H1 (cell line): ENCODE results near the gene TNFSF11. TPM values are rescaled to one million over a fixed set of nuclear protein-coding genes. Genes with fewer than 3 reads are reported as not detected.

Experiments
- CTCF ChIA-PET: fragments of 300-600 bp; sonication (Branson Sonifier 250); formaldehyde crosslinking; loops from one replicate; lab custom pipeline; 2021; ENCODE audit not compliant: partially characterized antibody; lab: Charles Lee
- POLR2A ChIA-PET: fragments of 300-600 bp; sonication (Branson Sonifier 250); formaldehyde crosslinking; loops from one replicate; lab custom pipeline; 2021; ENCODE audit warnings: inconsistent platforms; ENCODE audit not compliant: partially characterized antibody; lab: Charles Lee
- DNase-seq, 2 experiments: peaks; one replicate each; pipeline versions ENCODE4 v3.0.0 to v3.0.0-alpha.2; 2010 to 2022; ENCODE audit warnings: low spot score in 2 of 2, low read depth in 1 of 2, mixed read lengths in 1 of 2
- FAIRE-seq: peaks from 2 replicates; lab custom pipeline; 2011; peaks lifted over from hg19 to GRCh38; lab: Jason Lieb, UNC
- H2AFZ ChIP-seq: 2 replicates; pipeline ENCODE4 v1.8.1; 2012; ENCODE audit warnings: low read length, inconsistent platforms
- H2AK5ac ChIP-seq: 2 replicates; pipeline ENCODE4 v1.6.1; 2013; ENCODE audit warnings: low read depth, low read length
- H2BK120ac ChIP-seq: replicated peaks from 2 replicates; pipeline ENCODE3; 2013; ENCODE audit warnings: low read depth, low read length, inconsistent platforms
- H2BK12ac ChIP-seq: 2 replicates; pipeline ENCODE4 v1.6.1; 2013; ENCODE audit warnings: low read depth, low read length
- H2BK15ac ChIP-seq: 2 replicates; pipeline ENCODE4 v1.6.1; 2013; ENCODE audit warnings: low read length
- H2BK20ac ChIP-seq: 2 replicates; pipeline ENCODE4 v1.6.1; 2013; ENCODE audit warnings: low read length
- H2BK5ac ChIP-seq: 2 replicates; pipeline ENCODE4 v1.6.1; 2013; ENCODE audit warnings: low read depth, low read length
- H3K14ac ChIP-seq: 2 replicates; pipeline ENCODE4 v1.6.1; 2013; ENCODE audit warnings: inconsistent platforms; ENCODE audit not compliant: insufficient read length
- H3K18ac ChIP-seq: 2 replicates; pipeline ENCODE4 v1.6.1; 2013; ENCODE audit warnings: low read length; ENCODE audit errors: extremely low read depth
- H3K23ac ChIP-seq: 2 replicates; pipeline ENCODE4 v1.6.1; 2013; ENCODE audit warnings: inconsistent platforms; ENCODE audit not compliant: insufficient read length
- H3K23me2 ChIP-seq: 2 replicates; pipeline ENCODE4 v1.6.1; 2013; ENCODE audit warnings: low read depth, low read length
- H3K27ac ChIP-seq: 2 replicates; pipeline ENCODE4 v1.6.1; 2011; ENCODE audit warnings: low read depth, low read length, inconsistent platforms
- H3K27me3 ChIP-seq, 4 experiments: replicated peaks in 1 of 4; 1 replicate in 1 of 4; 2 replicates in 3 of 4; pipeline versions ENCODE4 v1.6.1 to v1.8.1; 2011 to 2013; ENCODE audit warnings: low read length in 3 of 4, mild to moderate bottlenecking in 3 of 4, inconsistent platforms in 2 of 4, mixed read lengths in 2 of 4, moderate library complexity in 1 of 4; ENCODE audit not compliant: control insufficient read depth in 3 of 4, insufficient read depth in 3 of 4; ENCODE audit errors: extremely low read depth in 1 of 4
- H3K36me3 ChIP-seq, 4 experiments: 2 replicates each; pipeline versions ENCODE4 v1.6.1 to v1.8.1; 2011 to 2013; ENCODE audit warnings: mild to moderate bottlenecking in 4 of 4, low read length in 3 of 4, moderate library complexity in 2 of 4, control low read depth in 1 of 4, inconsistent platforms in 1 of 4; ENCODE audit not compliant: insufficient read depth in 4 of 4, control insufficient read depth in 2 of 4
- H3K4ac ChIP-seq: replicated peaks from 2 replicates; pipeline ENCODE3; 2013; ENCODE audit warnings: low read length, low read depth, mixed read lengths, inconsistent platforms; ENCODE audit not compliant: insufficient read length
- H3K4me1 ChIP-seq, 4 experiments: replicated peaks in 1 of 4; 1 replicate in 1 of 4; 2 replicates in 3 of 4; pipeline versions ENCODE4 v1.6.1 to v1.8.1; 2011 to 2013; ENCODE audit warnings: low read length in 3 of 4, inconsistent platforms in 2 of 4, mixed read lengths in 1 of 4; ENCODE audit not compliant: insufficient read depth in 4 of 4, control insufficient read depth in 3 of 4
- H3K4me2 ChIP-seq, 2 experiments: 2 replicates each; pipeline versions ENCODE4 v1.6.1 to v1.8.1; 2011 to 2013; ENCODE audit warnings: low read depth in 2 of 2, low read length in 2 of 2, control low read depth in 1 of 2, inconsistent platforms in 1 of 2, mild to moderate bottlenecking in 1 of 2; ENCODE audit not compliant: insufficient read depth in 1 of 2
- H3K4me3 ChIP-seq, 4 experiments: fragments of 200-600, 300-600 bp in 1 of 4; sonication (generic), shearing (Covaris generic), sonication (Bioruptor Twin) in 1 of 4; 2 replicates each; pipeline versions ENCODE4 v1.5.1 to v1.8.1; 2011 to 2016; ENCODE audit warnings: low read length in 4 of 4, low read depth in 3 of 4, control low read depth in 2 of 4, inconsistent platforms in 2 of 4, mild to moderate bottlenecking in 2 of 4, mixed read lengths in 1 of 4, moderate library complexity in 1 of 4; ENCODE audit not compliant: insufficient read depth in 2 of 4; ENCODE audit errors: extremely low read depth in 1 of 4
- H3K56ac ChIP-seq: replicated peaks from 2 replicates; pipeline ENCODE3; 2013; ENCODE audit warnings: low read depth, mild to moderate bottlenecking, mixed read lengths, low read length, inconsistent platforms; ENCODE audit not compliant: insufficient read length
- H3K79me1 ChIP-seq: 2 replicates; pipeline ENCODE4 v1.6.1; 2013; ENCODE audit warnings: low read depth, low read length, control low read depth
- H3K79me2 ChIP-seq, 2 experiments: 2 replicates each; pipeline versions ENCODE4 v1.6.1 to v1.8.1; 2012 to 2013; ENCODE audit warnings: low read length in 2 of 2, mild to moderate bottlenecking in 2 of 2, inconsistent platforms in 1 of 2; ENCODE audit not compliant: insufficient read depth in 2 of 2, control insufficient read depth in 1 of 2
- H3K9ac ChIP-seq, 4 experiments: replicated peaks in 1 of 4; 1 replicate in 1 of 4; 2 replicates in 3 of 4; pipeline versions ENCODE4 v1.6.1 to v1.8.1; 2011 to 2013; ENCODE audit warnings: low read depth in 3 of 4, low read length in 3 of 4, control low read depth in 2 of 4, mild to moderate bottlenecking in 2 of 4, moderate library complexity in 2 of 4, inconsistent platforms in 1 of 4; ENCODE audit errors: extremely low read depth in 1 of 4
- H3K9me3 ChIP-seq, 2 experiments: 2 replicates each; pipeline versions ENCODE4 v1.6.1 to v1.8.1; 2012 to 2013; ENCODE audit warnings: mild to moderate bottlenecking in 2 of 2, moderate library complexity in 2 of 2, control low read depth in 1 of 2, inconsistent platforms in 1 of 2, low read depth in 1 of 2, low read length in 1 of 2, mixed read lengths in 1 of 2; ENCODE audit not compliant: insufficient read depth in 2 of 2
- H4K20me1 ChIP-seq, 2 experiments: replicated peaks in 1 of 2; 2 replicates each; pipeline versions ENCODE3 to v1.8.1; 2011 to 2013; ENCODE audit warnings: inconsistent platforms in 2 of 2, low read length in 2 of 2, mild to moderate bottlenecking in 1 of 2; ENCODE audit not compliant: insufficient read depth in 2 of 2, control insufficient read depth in 1 of 2
- H4K5ac ChIP-seq: 2 replicates; pipeline ENCODE4 v1.6.1; 2013; ENCODE audit warnings: low read length, low read depth, mixed read lengths, inconsistent platforms; ENCODE audit not compliant: insufficient read length
- H4K8ac ChIP-seq: 2 replicates; pipeline ENCODE4 v1.8.0; 2013; ENCODE audit warnings: mild to moderate bottlenecking, moderate library complexity, low read length, inconsistent platforms; ENCODE audit not compliant: insufficient read depth; ENCODE audit errors: extremely low read depth
- H4K91ac ChIP-seq: replicated peaks from 2 replicates; pipeline ENCODE3; 2013; ENCODE audit warnings: low read length, mixed read lengths, inconsistent platforms; ENCODE audit not compliant: insufficient read length
- ATF3 ChIP-seq: IDR thresholded peaks from 2 replicates; pipeline ENCODE4 v1.6.1; 2011; ENCODE audit warnings: low read depth, mild to moderate bottlenecking, low read length; ENCODE audit not compliant: insufficient read depth
- BRCA1 ChIP-seq: IDR thresholded peaks from 2 replicates; pipeline ENCODE4 v1.6.1; 2012; ENCODE audit warnings: low read depth, low read length, improper control_type of control experiment
- CBX5 ChIP-seq: fragments of 300-800, 300-1000 bp; sonication (generic); IDR thresholded peaks from 2 replicates; pipeline ENCODE4 v1.7.1; 2016; ENCODE audit warnings: antibody characterized with exemption, low read length, low read depth
- CEBPB ChIP-seq: IDR thresholded peaks from 2 replicates; pipeline ENCODE4 v1.6.1; 2012; ENCODE audit warnings: low read depth, low read length
- CHD1 ChIP-seq: IDR thresholded peaks from 2 replicates; pipeline ENCODE4 v1.6.1; 2012; ENCODE audit warnings: low read depth, low read length, improper control_type of control experiment
- CTCF ChIP-seq, 3 experiments: IDR thresholded peaks; 1 replicate in 2 of 3; 2 replicates in 1 of 3; pipeline versions ENCODE4 v1.5.1 to v1.6.1; 2011; ENCODE audit warnings: low read length in 3 of 3, mild to moderate bottlenecking in 3 of 3, inconsistent platforms in 2 of 3, low read depth in 1 of 3, moderate library complexity in 1 of 3; ENCODE audit not compliant: insufficient read depth in 1 of 3; ENCODE audit errors: control extremely low read depth in 1 of 3
- NRF1 ChIP-seq: IDR thresholded peaks from 2 replicates; pipeline ENCODE4 v1.6.1; 2011; ENCODE audit warnings: mild to moderate bottlenecking, low read depth, low read length, improper control_type of control experiment
- RBBP5 ChIP-seq: IDR thresholded peaks from 2 replicates; pipeline ENCODE4 v1.7.1; 2012; ENCODE audit warnings: low read depth, mild to moderate bottlenecking, inconsistent platforms, low read length, moderate library complexity, borderline replicate concordance
- SAP30 ChIP-seq: fragments of 300-600 bp; sonication (generic); IDR thresholded peaks from 2 replicates; pipeline ENCODE4 v1.7.1; 2012; ENCODE audit warnings: low read length, moderate library complexity, mild to moderate bottlenecking, inconsistent platforms; ENCODE audit not compliant: insufficient read depth, insufficient replicate concordance
- SP1 ChIP-seq: IDR thresholded peaks from 2 replicates; pipeline ENCODE4 v1.6.1; 2011; ENCODE audit warnings: low read depth, low read length
- TAF7 ChIP-seq: optimal IDR thresholded peaks from 2 replicates; pipeline ENCODE3; 2011; ENCODE audit warnings: low read depth, mild to moderate bottlenecking, inconsistent platforms, low read length, moderate library complexity, borderline replicate concordance
- TBP ChIP-seq: IDR thresholded peaks from 2 replicates; pipeline ENCODE4 v1.6.1; 2011; ENCODE audit warnings: low read depth, low read length, improper control_type of control experiment
- WGBS, 2 experiments: shearing (Covaris generic) in 1 of 2; methylation state at CpG; one replicate each; pipeline versions ENCODE4 v1.1.6 to v1.1.7; 2013 to 2015; ENCODE audit warnings: low lambda C conversion rate in 2 of 2, mixed read lengths in 2 of 2, inconsistent platforms in 1 of 2, low coverage in 1 of 2, missing lambda C conversion rate in 1 of 2; ENCODE audit not compliant: insufficient replicate concordance in 2 of 2, insufficient coverage in 1 of 2, insufficient read length in 1 of 2; ENCODE audit errors: extremely low coverage in 1 of 2, missing lambda C conversion rate in 1 of 2; 5-methylcytosine and 5-hydroxymethylcytosine counted together
- polyA plus RNA-seq, 7 experiments: library from polyadenylated mRNA; depleted of rRNA in 3 of 7; stranded (reverse) in 5 of 7; unstranded in 2 of 7; fragments of >200 nt in 5 of 7; fragments of 200-250 nt in 2 of 7; gene quantifications; 1 replicate in 5 of 7; 2 replicates in 1 of 7; 4 replicates in 1 of 7; pipeline versions ENCODE4 v1.2.1 to v1.2.3, GENCODE V29; 2011 to 2013; ENCODE audit warnings: missing spikeins in 2 of 7, mixed read lengths in 2 of 7
- total RNA-seq: library from RNA; stranded (reverse); fragmentation: NEBNext Ultra II Directional; extraction: Animal tissue kit (Norgen Biotek cat#: 25700); gene quantifications from 2 replicates; pipeline ENCODE4 v1.2.1, GENCODE V29; 2021

Gene TNFSF11
- total and polyA plus RNA-seq, 2 of the 8 experiments (the other 6 are each of a cell fraction or from before 2014, with no cell fraction given): 9.3 to 12.0 TPM

GRCh38 chr13:42638886-42639285, 64.9 kb downstream of the TNFSF11 start:
- Histone ChIP-seq H2AFZ (no peak overlapping the region), H4K5ac (no peak overlapping the region), H3K79me2 (no peaks in the 10 kb centered on the region), H4K91ac (no peak overlapping the region), H3K4ac (no peak overlapping the region), H3K36me3 (no peaks in the 10 kb centered on the region), H2BK120ac (no peak overlapping the region), H3K4me3 (no peak overlapping the region), H4K8ac (no peak overlapping the region), H3K27me3 (no peaks in the 10 kb centered on the region; a peak in 1 of 7 replicates), H3K9ac (no peak overlapping the region), H2BK5ac (no peak overlapping the region), H2BK20ac (no peak overlapping the region), H2BK12ac (no peak overlapping the region), H3K14ac (no peak overlapping the region), H3K4me2 (no peak overlapping the region), H3K4me1 (no peaks in the 10 kb centered on the region), H2AK5ac (no peak overlapping the region), H3K27ac (no peak overlapping the region), H3K56ac (no peak overlapping the region), H2BK15ac (no peak overlapping the region), H3K23ac (no peak overlapping the region), H3K18ac (no peak overlapping the region), H3K79me1 (no peaks in the 10 kb centered on the region), H3K9me3 (no peaks in the 10 kb centered on the region), H4K20me1 (no peaks in the 10 kb centered on the region), H3K23me2 (no peaks in the 10 kb centered on the region)
- ChIA-PET POLR2A (no interaction called here), CTCF (interaction anchor here (1.1 to 1.4 kb wide), 2 partner anchors 13 to 49 kb away, joined by 3 to 4 read pairs; no protein-coding TSS in a partner anchor)
- 87% methylated on average over 1 of the region's 1 CpG; no CpG with 5 or more reads in 1 of the 2 experiments for WGBS, 2 experiments
- no peak for DNase-seq
- no peak for FAIRE-seq
- TF ChIP-seq TBP: no peak
- TF ChIP-seq CEBPB: no peak
- TF ChIP-seq CBX5: no peak
- TF ChIP-seq SP1: no peak
- TF ChIP-seq SAP30: no peak
- no peak for TF ChIP-seq CHD1
- no peak for TF ChIP-seq TAF7
- no peak for TF ChIP-seq BRCA1
- no peak for TF ChIP-seq ATF3
- TF ChIP-seq NRF1: no peak
- TF ChIP-seq CTCF (IDR thresholded peaks at IDR 0.05; ENCODE audit: control extremely low read depth in 1 of 3, insufficient read depth in 1 of 3, low read depth in 1 of 3, low read length in 3 of 3): no peak
- TF ChIP-seq RBBP5: no peak
